ENCODE measurements around the gene SETD7.

The SETD7 gene

GRCh38 chr4:139534287-139534950, 21.6 kb downstream of the SETD7 start:
- no peak overlapping the region for H3K4me3 ChIP-seq (ENCODE audit: low read length)
- no peak for TF ChIP-seq CTCF (conservative IDR thresholded peaks at IDR 0.05; ENCODE audit: low read length)
- no peak for DNase-seq (ENCODE audit: low read depth)

GRCh38 chr4:139533511-139533910, 22.5 kb downstream of the SETD7 start:
- no peak for DNase-seq (ENCODE audit: low read depth)
- no peak overlapping the region for H3K4me3 ChIP-seq (ENCODE audit: low read length)
- TF ChIP-seq CTCF (conservative IDR thresholded peaks at IDR 0.05; ENCODE audit: low read length) = no peak

GRCh38 chr4:139532947-139533346, 23.1 kb downstream of the SETD7 start:
- no peak for DNase-seq (ENCODE audit: low read depth)
- H3K4me3 ChIP-seq (ENCODE audit: low read length) = no peak overlapping the region
- TF ChIP-seq CTCF (conservative IDR thresholded peaks at IDR 0.05; ENCODE audit: low read length) = no peak

GRCh38 chr4:139530833-139531427, 25.1 kb downstream of the SETD7 start:
- peak; percentile 63 for TF ChIP-seq CTCF (conservative IDR thresholded peaks at IDR 0.05; ENCODE audit: low read length)
- peak; percentile 18 for DNase-seq (ENCODE audit: low read depth)
- no peak overlapping the region for H3K4me3 ChIP-seq (ENCODE audit: low read length)

- peak; percentile 22; the same call in 1 of the 2 replicates for TF ChIP-seq CTCF (conservative IDR thresholded peaks at IDR 0.05; ENCODE audit: low read length)
- H3K4me3 ChIP-seq (ENCODE audit: low read length) = no peak overlapping the region
- DNase-seq (ENCODE audit: low read depth) = peak; percentile 94
These were observed 27.5 kb downstream of the SETD7 start for GRCh38 chr4:139528377-139529005.

- H3K4me3 ChIP-seq (ENCODE audit: low read length) = no peak overlapping the region
- no peak for TF ChIP-seq CTCF (conservative IDR thresholded peaks at IDR 0.05; ENCODE audit: low read length)
- DNase-seq (ENCODE audit: low read depth) = no peak
These were observed 29.1 kb downstream of the SETD7 start for GRCh38 chr4:139526928-139527327.

- H3K4me3 ChIP-seq (ENCODE audit: low read length) = no peak overlapping the region
- TF ChIP-seq CTCF (conservative IDR thresholded peaks at IDR 0.05; ENCODE audit: low read length) = no peak
- no peak for DNase-seq (ENCODE audit: low read depth)
These were observed 30.6 kb downstream of the SETD7 start for GRCh38 chr4:139525414-139525813.

Data from AG10803 (cell line).